Psoas muscle (tissue), 8 donors: ENCODE measurements around the gene LHFPL3. TPM values are rescaled to one million over a fixed set of nuclear protein-coding genes. Genes with fewer than 3 reads are reported as not detected.
"Not testable (repeated sequence)": the region's sequence is repeated elsewhere in the genome, so short reads cannot be mapped to it uniquely, and the experiment has no call there.

Source experiments
- ATAC-seq, 4 donors: fragments of 200-7000 bp; cut with Tn5 transposase; one replicate each; pipeline ENCODE4 v1.9.1; 2020; ENCODE audit warnings: moderate library complexity in 3 of 4, mild to moderate bottlenecking in 2 of 4
- DNase-seq, 2 donors: peaks; one replicate each; pipeline ENCODE4 v3.0.0-alpha.2; 2020
- H3K27ac ChIP-seq: fragments of 200-600 bp; one replicate; pipeline ENCODE4 v1.8.0; 2022
- H3K27me3 ChIP-seq, 3 donors: fragments of 200-600 bp in 1 of 3; one replicate each; pipeline versions ENCODE4 v1.6.1 to v1.8.0; 2013 to 2022; ENCODE audit warnings: low read length in 2 of 3, mild to moderate bottlenecking in 2 of 3, moderate library complexity in 1 of 3; ENCODE audit not compliant: insufficient read depth in 3 of 3
- H3K36me3 ChIP-seq, 2 donors: fragments of 200-600 bp in 1 of 2; one replicate each; pipeline versions ENCODE4 v1.6.1 to v1.8.0; 2013 to 2022; ENCODE audit warnings: low read depth in 1 of 2, mild to moderate bottlenecking in 1 of 2, moderate library complexity in 1 of 2; ENCODE audit not compliant: insufficient read depth in 1 of 2
- H3K4me1 ChIP-seq: fragments of 200-600 bp; one replicate; pipeline ENCODE4 v1.8.0; 2022
- H3K4me3 ChIP-seq: fragments of 200-600 bp; one replicate; pipeline ENCODE4 v1.8.0; 2022; ENCODE audit warnings: mild to moderate bottlenecking
- H3K9me3 ChIP-seq: fragments of 200-600 bp; one replicate; pipeline ENCODE4 v1.8.0; 2022
- CTCF ChIP-seq: fragments of 200-600 bp; IDR thresholded peaks from one replicate; pipeline ENCODE4 v1.8.0; 2022; ENCODE audit warnings: antibody characterized with exemption
- WGBS, 3 donors: extraction: QIAGEN DNeasy Blood & Tissue Kit; methylation state at CpG; one replicate each; pipeline versions ENCODE4 v1.1.6 to v1.1.7; 2013; 5-methylcytosine and 5-hydroxymethylcytosine counted together
- intact Hi-C, 2 donors: fragments of 100-400 bp; cut with DNase I; formaldehyde crosslinking; loops; one replicate each; pipeline versions ENCODE4 v1.11.0 to v1.14.2; 2022
- polyA plus RNA-seq, 3 donors: library from polyadenylated mRNA; stranded (reverse); fragments of 200-250 nt; gene quantifications; one replicate each; pipeline ENCODE4 v1.2.3, GENCODE V29; 2013
- total RNA-seq, 4 donors: library from RNA; stranded (reverse); fragmentation: NEBNext Ultra II Directional in 2 of 4; extraction: Animal tissue kit (Norgen Biotek cat#: 25700) in 2 of 4; gene quantifications; one replicate each; pipeline versions ENCODE4 v1.2.1 to v1.2.4, GENCODE V29; 2021 to 2023
- donor health status: healthy with polysubstance abuse.
- donor health status: DM: no; HTN: no; CAD: no; lungs with moderate emphysema.
- donor health status: Bipolar disorder and iron deficiency.
- donor health status: healthy.
- donor health status: DM: yes; HTN: yes; CAD: no.
- donor health status: DM: no; HTN: no; CAD: no.
- donor health status: DM: no; HTN: no; CAD: no.
- donor health status: DM: yes; HTN: yes; CAD: no.

Gene LHFPL3
- total and polyA plus RNA-seq, 7 donors, result not detected

- ATAC-seq (no peak), DNase-seq (no peak)
- no peaks in the 10 kb centered on the region for H3K27me3 ChIP-seq
- H3K4me1 ChIP-seq, result no peaks in the 10 kb centered on the region
- H3K9me3 ChIP-seq, result no peaks in the 10 kb centered on the region
- H3K36me3 ChIP-seq, result no peaks in the 10 kb centered on the region
- H3K4me3 ChIP-seq, result no peak overlapping the region
- intact Hi-C loops, result no loop called here
- TF ChIP-seq CTCF, result no peak
- no peak overlapping the region for H3K27ac ChIP-seq
Observed at GRCh38 chr7:104572554-104572953, 244.2 kb downstream of the LHFPL3 start.

- TF ChIP-seq CTCF, result no peak
- 62 to 66% (median 63%) methylated on average over 3 of the region's 3 CpGs for WGBS, 3 donors
- H3K27me3 ChIP-seq, result no peaks in the 10 kb centered on the region
Observed at GRCh38 chr7:104584620-104585019, 256.2 kb downstream of the LHFPL3 start.

GRCh38 chr7:104595591-104595990 is 267.2 kb downstream of the LHFPL3 start:
- H3K36me3 ChIP-seq, H3K4me1 ChIP-seq, H3K4me3 ChIP-seq, DNase-seq, H3K9me3 ChIP-seq, H3K27ac ChIP-seq, ATAC-seq, intact Hi-C loops, H3K27me3 ChIP-seq: not testable (repeated sequence)
- 77 to 79% (median 78%) methylated on average over 7 of the region's 7 CpGs for WGBS, 3 donors

More at GRCh38 chr7:104584620-104585019, 256.2 kb downstream of the LHFPL3 start:
- no peaks in the 10 kb centered on the region for H3K9me3 ChIP-seq
- intact Hi-C loops, result no loop called here
- no peak overlapping the region for H3K4me3 ChIP-seq
- DNase-seq, result no peak
- ATAC-seq, result no peak
- no peaks in the 10 kb centered on the region for H3K4me1 ChIP-seq
- H3K27ac ChIP-seq, result no peak overlapping the region
- no peaks in the 10 kb centered on the region for H3K36me3 ChIP-seq

GRCh38 chr7:104603957-104604356 is 275.6 kb downstream of the LHFPL3 start:
- Histone ChIP-seq H3K9me3 (no peaks in the 10 kb centered on the region), H3K4me1 (no peaks in the 10 kb centered on the region), H3K36me3 (no peaks in the 10 kb centered on the region), H3K4me3 (no peak overlapping the region), H3K27me3 (no peaks in the 10 kb centered on the region), H3K27ac (no peak overlapping the region)
- ATAC-seq (no peak), DNase-seq (no peak)
- intact Hi-C loops, result no loop called here
- no peak for TF ChIP-seq CTCF
- 60 to 74% (median 70%) methylated on average over 5 of the region's 5 CpGs for WGBS, 3 donors

GRCh38 chr7:104604706-104605105 is 276.3 kb downstream of the LHFPL3 start:
- TF ChIP-seq CTCF, result no peak
- Histone ChIP-seq H3K4me1 (no peaks in the 10 kb centered on the region), H3K9me3 (no peaks in the 10 kb centered on the region), H3K4me3 (no peak overlapping the region), H3K36me3 (no peaks in the 10 kb centered on the region), H3K27me3 (no peaks in the 10 kb centered on the region), H3K27ac (no peak overlapping the region)
- DNase-seq (no peak), ATAC-seq (no peak)
- 29 to 38% (median 30%) methylated on average over 1 of the region's 1 CpG for WGBS, 3 donors
- intact Hi-C loops, result no loop called here
